Breast epithelium (tissue), 3 donors: ENCODE results near the gene BACH2.

Experiments
- POLR2A ChIP-seq: fragments of 450-650 bp; IDR thresholded peaks from one replicate; pipeline ENCODE4 v1.6.1; 2016; ENCODE audit warnings: antibody characterized with exemption, mild to moderate bottlenecking, moderate library complexity
- TF ChIP-seq, protein P1 (sequence below), 3 donors: fragments of 450-650 bp; IDR thresholded peaks; one replicate each; pipeline ENCODE4 v1.5.1; 2016 to 2017; ENCODE audit warnings: antibody characterized with exemption in 3 of 3, mild to moderate bottlenecking in 3 of 3, moderate library complexity in 3 of 3

DNA sequence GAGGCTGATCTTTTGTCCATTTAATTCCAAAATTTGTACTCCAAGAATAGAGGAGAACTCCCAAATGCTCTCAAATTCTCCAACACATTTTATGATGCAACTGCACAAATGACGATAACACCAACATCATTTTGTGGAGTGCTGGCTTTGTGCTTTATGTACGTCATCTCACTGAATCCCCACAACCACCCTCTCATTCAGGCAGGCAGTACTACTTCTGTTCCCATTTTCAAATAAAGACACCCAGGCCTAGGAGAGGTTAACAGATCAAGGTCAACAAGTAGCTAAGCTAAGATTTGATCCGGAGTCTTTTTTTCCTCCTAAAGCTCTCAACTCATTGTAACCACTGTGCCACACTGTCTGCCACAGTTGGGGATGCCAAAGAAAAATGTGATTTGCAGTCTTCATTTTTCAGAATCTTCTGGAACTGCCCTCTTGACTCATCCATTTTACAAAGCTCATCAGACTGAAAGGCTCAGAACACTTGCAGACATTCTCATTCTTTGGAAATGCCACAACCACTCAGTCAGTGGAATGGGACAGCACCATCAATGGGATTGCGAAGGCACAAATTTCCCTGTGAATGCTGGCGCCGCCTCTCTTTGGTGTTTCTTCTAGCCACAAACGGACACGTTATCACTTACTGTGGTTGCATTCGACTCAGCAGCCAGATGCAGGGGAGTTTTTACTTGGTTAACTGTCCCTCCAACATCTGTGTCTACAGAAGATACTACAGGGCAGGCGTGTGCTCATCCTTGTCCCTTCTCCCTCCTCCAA, 217.9 kb downstream of the BACH2 start:
- TF ChIP-seq, protein P1, sequence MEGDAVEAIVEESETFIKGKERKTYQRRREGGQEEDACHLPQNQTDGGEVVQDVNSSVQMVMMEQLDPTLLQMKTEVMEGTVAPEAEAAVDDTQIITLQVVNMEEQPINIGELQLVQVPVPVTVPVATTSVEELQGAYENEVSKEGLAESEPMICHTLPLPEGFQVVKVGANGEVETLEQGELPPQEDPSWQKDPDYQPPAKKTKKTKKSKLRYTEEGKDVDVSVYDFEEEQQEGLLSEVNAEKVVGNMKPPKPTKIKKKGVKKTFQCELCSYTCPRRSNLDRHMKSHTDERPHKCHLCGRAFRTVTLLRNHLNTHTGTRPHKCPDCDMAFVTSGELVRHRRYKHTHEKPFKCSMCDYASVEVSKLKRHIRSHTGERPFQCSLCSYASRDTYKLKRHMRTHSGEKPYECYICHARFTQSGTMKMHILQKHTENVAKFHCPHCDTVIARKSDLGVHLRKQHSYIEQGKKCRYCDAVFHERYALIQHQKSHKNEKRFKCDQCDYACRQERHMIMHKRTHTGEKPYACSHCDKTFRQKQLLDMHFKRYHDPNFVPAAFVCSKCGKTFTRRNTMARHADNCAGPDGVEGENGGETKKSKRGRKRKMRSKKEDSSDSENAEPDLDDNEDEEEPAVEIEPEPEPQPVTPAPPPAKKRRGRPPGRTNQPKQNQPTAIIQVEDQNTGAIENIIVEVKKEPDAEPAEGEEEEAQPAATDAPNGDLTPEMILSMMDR (IDR thresholded peaks at IDR 0.05), result no peak
- no peak for TF ChIP-seq POLR2A
